HEK293T (cell line): ENCODE data around the gene PSMA5.

Source experiments
- CTCF ChIA-PET: fragments of 350-600 bp; formaldehyde crosslinking; extraction: SDS; loops from one replicate; lab custom pipeline; 2021; ENCODE audit warnings: antibody characterized with exemption, inconsistent platforms; lab: Yijun Ruan, JAX
- POLR2A ChIA-PET: fragments of 350-600 bp; formaldehyde crosslinking; extraction: SDS; loops from one replicate; lab custom pipeline; 2020; ENCODE audit warnings: antibody characterized with exemption, inconsistent platforms; lab: Yijun Ruan, JAX
- DNase-seq: peaks from one replicate; pipeline ENCODE4 v3.0.0; 2012; ENCODE audit warnings: mixed read lengths; ENCODE audit errors: extremely low spot score
- ARNT ChIP-seq: fragments of 450-650 bp; IDR thresholded peaks from 2 replicates; pipeline ENCODE4 v1.6.1; 2017; ENCODE audit warnings: mild to moderate bottlenecking
- BHLHE40 ChIP-seq: fragments of 450-650 bp; IDR thresholded peaks from 2 replicates; pipeline ENCODE4 v1.6.1; 2016; ENCODE audit warnings: mild to moderate bottlenecking, moderate library complexity, borderline replicate concordance
- CTBP1 ChIP-seq: fragments of 450-650 bp; IDR thresholded peaks from 2 replicates; pipeline ENCODE4 v1.6.1; 2016; ENCODE audit warnings: borderline replicate concordance
- ELF4 ChIP-seq: fragments of 450-650 bp; IDR thresholded peaks from 2 replicates; pipeline ENCODE4 v1.6.1; 2017; ENCODE audit warnings: antibody characterized with exemption
- FOXA1 ChIP-seq: fragments of 450-650 bp; IDR thresholded peaks from 2 replicates; pipeline ENCODE4 v1.6.1; 2016; ENCODE audit warnings: mild to moderate bottlenecking
- FOXK2 ChIP-seq: fragments of 450-650 bp; IDR thresholded peaks from 2 replicates; pipeline ENCODE4 v1.6.1; 2016; ENCODE audit warnings: mild to moderate bottlenecking
- FOXM1 ChIP-seq: fragments of 450-650 bp; IDR thresholded peaks from 2 replicates; pipeline ENCODE4 v1.6.1; 2017; ENCODE audit warnings: mild to moderate bottlenecking, borderline replicate concordance
- HDGF ChIP-seq: fragments of 450-650 bp; IDR thresholded peaks from 2 replicates; pipeline ENCODE4 v1.6.1; 2017; ENCODE audit warnings: antibody characterized with exemption, borderline replicate concordance
- L3MBTL2 ChIP-seq: fragments of 450-650 bp; conservative IDR thresholded peaks from 2 replicates; pipeline ENCODE4 v1.6.1; 2016; ENCODE audit warnings: mild to moderate bottlenecking
- LEF1 ChIP-seq: fragments of 450-650 bp; IDR thresholded peaks from 2 replicates; pipeline ENCODE4 v1.6.1; 2017; ENCODE audit warnings: mild to moderate bottlenecking, borderline replicate concordance
- NFRKB ChIP-seq: fragments of 450-650 bp; IDR thresholded peaks from 2 replicates; pipeline ENCODE4 v1.6.1; 2016; ENCODE audit warnings: mild to moderate bottlenecking, moderate library complexity
- SP1 ChIP-seq: fragments of 450-650 bp; IDR thresholded peaks from 2 replicates; pipeline ENCODE4 v1.6.1; 2017
- SUZ12 ChIP-seq: fragments of 450-650 bp; IDR thresholded peaks from 2 replicates; pipeline ENCODE4 v1.6.1; 2016; ENCODE audit warnings: mild to moderate bottlenecking
- TARDBP ChIP-seq: fragments of 450-650 bp; IDR thresholded peaks from 2 replicates; pipeline ENCODE4 v1.6.1; 2016
- ZNF384 ChIP-seq: fragments of 450-650 bp; IDR thresholded peaks from 2 replicates; pipeline ENCODE4 v1.6.1; 2016
- TF ChIP-seq, protein P1 (sequence below): fragments of 450-650 bp; IDR thresholded peaks from 2 replicates; pipeline ENCODE4 v1.6.1; 2016

The PSMA5 gene

DNA sequence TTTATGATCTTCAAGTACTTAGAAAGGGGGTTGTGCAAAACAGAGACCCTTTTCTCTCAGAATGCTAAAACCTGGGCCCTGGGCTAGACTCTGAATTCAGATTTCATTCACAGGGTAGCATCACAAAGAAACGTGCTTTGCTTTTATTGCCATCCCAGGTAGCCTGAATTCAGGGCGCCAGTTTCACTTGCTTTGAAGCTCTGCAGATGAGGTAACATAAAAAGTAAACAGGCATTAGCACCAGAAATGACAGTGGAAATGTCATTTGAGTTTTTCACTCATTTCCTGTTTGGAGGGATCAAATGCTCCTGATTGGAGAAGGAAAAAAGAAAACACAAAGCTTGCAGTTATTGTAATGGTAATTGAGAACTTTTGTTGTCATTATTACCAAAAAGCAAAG lies 42.7 kb upstream of the PSMA5 start:
- no peak for DNase-seq
- no peak for TF ChIP-seq ZNF384
- no peak for TF ChIP-seq FOXM1
- TF ChIP-seq, protein P1, sequence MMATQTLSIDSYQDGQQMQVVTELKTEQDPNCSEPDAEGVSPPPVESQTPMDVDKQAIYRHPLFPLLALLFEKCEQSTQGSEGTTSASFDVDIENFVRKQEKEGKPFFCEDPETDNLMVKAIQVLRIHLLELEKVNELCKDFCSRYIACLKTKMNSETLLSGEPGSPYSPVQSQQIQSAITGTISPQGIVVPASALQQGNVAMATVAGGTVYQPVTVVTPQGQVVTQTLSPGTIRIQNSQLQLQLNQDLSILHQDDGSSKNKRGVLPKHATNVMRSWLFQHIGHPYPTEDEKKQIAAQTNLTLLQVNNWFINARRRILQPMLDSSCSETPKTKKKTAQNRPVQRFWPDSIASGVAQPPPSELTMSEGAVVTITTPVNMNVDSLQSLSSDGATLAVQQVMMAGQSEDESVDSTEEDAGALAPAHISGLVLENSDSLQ: no peak
- no peak for TF ChIP-seq ARNT
- no peak for TF ChIP-seq CTBP1
- ChIA-PET POLR2A (interaction anchor here (0.8 to 2.5 kb wide), 3 partner anchors 15 to 295 kb away, joined by 3 to 11 read pairs (median 3); partner anchors contain the start of genes ATXN7L2 and PSMA5), CTCF (interaction anchor here (1.3 kb wide), 1 partner anchor 13 kb away, joined by 3 read pairs; no protein-coding TSS in a partner anchor)

DNA sequence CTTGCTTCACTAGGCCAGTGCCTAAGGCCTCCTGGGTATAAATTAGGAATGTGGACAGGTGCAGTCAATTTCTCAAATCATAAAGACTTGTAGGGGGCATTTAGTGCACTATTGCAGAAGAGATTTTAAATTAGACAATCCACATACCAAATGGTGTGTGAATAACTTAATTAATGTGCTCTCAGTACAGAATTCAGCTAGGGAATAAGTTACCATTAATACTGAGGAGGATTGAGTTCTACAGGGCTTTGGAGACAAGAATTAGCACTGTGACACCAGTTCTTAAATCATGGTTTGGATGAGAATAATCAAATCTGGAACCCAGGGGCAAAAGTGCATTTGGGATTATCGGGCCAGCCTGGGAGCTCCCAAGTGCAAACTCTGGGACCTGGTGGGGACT lies 41.8 kb upstream of the PSMA5 start:
- TF ChIP-seq NFRKB: no peak
- no peak for TF ChIP-seq FOXM1
- TF ChIP-seq BHLHE40: no peak
- no peak for TF ChIP-seq FOXK2
- no peak for TF ChIP-seq TARDBP
- TF ChIP-seq FOXA1: no peak
- TF ChIP-seq, protein P1: no peak
- TF ChIP-seq SUZ12: no peak
- no peak for TF ChIP-seq ZNF384
- no peak for TF ChIP-seq L3MBTL2
- TF ChIP-seq CTBP1: no peak
- ChIA-PET POLR2A (interaction anchor here (1.0 to 2.5 kb wide), 2 partner anchors 15 to 295 kb away, joined by 3 to 11 read pairs; partner anchors contain the start of gene ATXN7L2), CTCF (no interaction called here)
- no peak for DNase-seq

DNA sequence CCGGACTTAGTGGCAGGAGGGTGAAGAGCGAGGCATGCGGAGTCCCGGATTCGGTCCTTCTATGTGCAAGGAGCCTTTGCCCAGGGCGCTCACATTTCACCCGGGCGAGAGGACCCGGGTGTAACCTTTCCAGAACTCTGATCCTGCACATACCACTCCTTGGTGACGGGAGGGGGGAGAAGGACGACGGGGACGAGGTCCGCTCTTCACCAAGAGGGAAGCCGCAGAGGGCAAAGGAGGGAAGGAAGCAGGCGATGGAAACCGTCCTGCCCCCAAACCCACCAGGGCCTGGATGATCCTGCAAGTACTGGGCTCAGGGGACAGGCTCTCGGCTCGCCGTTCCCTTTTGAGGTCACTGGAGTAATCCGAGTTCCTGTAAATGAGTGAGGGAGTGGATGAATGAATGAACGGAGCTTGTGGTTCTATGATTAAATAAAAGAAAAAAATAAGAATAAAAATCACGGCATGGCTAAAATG lies 41.1 kb upstream of the PSMA5 start:
- CTCF ChIA-PET: no interaction called here
- peak; percentile 14 for DNase-seq
- TF ChIP-seq CTBP1: no peak
- no peak for TF ChIP-seq BHLHE40
- no peak for TF ChIP-seq FOXK2
- TF ChIP-seq TARDBP: no peak
- TF ChIP-seq FOXA1: no peak
- no peak for TF ChIP-seq ARNT
- TF ChIP-seq ELF4: no peak
- no peak for TF ChIP-seq L3MBTL2
- TF ChIP-seq, protein P1: no peak
- POLR2A ChIA-PET: no interaction called here

DNA sequence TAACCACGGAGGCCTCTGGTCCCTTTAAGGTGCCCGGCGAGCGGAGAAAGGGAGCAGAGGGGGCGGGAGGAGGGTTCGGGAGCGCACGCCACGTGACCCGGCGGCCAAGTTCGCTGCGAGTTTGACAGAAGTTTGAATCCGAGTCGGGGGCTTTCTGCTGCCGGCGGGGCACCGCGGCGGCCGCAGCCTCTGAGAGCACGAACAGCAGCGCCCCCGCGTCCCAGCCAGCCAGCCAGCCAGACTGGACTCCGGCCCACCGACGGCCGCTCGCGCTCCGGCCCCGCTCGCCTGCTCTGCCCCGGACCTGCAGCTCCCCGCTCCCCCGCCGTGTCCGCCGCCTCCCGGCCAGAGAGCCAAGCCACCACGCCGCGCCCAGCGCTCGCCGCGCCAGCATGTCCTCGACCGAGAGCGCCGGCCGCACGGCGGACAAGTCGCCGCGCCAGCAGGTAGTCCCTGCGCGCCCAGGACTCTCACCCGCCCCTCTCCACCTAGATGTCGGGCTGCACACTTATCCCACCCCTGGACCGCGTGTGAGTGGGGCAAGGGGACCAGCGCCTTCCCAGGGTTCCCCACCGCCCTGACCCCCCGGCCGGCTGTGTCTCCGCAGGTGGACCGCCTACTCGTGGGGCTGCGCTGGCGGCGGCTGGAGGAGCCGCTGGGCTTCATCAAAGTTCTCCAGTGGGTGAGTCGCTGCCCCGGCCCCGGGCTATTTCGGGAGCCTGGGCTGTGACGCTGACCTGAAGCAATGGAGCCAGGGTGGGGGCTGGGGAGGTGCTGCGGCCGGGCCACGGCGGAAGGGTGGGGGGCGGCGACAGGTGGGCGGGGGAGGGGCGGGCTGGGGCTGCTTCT lies 40.4 kb upstream of the PSMA5 start, which contains the start of gene SYPL2:
Gene SYPL2, plus strand, starts transcription at position 95 of the 849 bp plus-strand sequence. Its CDS starts 298 bp downstream, at position 393.
- TF ChIP-seq LEF1 (peak; percentile 63; the same call in 1 of the 2 replicates), CTBP1 (no peak)
- ChIA-PET CTCF (interaction anchor here (0.5 to 0.6 kb wide), 2 partner anchors 277 to 581 kb away, joined by 3 read pairs; no protein-coding TSS in a partner anchor), POLR2A (no interaction called here)
- DNase-seq: peak; percentile 82

DNA sequence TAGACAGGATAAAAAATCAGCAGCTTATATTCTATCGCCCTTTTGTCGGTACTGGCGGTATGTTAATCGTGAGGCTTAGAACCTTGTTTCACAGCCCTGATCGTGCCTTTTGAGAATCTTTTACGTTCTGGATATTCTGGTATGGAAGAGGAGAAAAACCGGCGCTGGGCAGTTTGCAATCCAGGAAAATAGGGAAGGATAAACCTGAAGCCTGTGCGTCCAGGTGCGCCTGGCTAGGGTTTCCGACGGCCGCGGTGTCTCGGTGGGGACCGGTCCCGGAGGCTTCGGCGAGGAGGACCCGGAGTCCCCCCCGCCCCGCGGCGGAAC lies 39.8 kb upstream of the PSMA5 start:
- ChIA-PET POLR2A (no interaction called here), CTCF (interaction anchor here (0.5 to 1.4 kb wide), 3 partner anchors 25 to 581 kb away, joined by 3 to 4 read pairs (median 3); no protein-coding TSS in a partner anchor)
- TF ChIP-seq BHLHE40 (no peak), L3MBTL2 (peak; percentile 33; the same call in 1 of the 2 replicates)
- no peak for DNase-seq

DNA sequence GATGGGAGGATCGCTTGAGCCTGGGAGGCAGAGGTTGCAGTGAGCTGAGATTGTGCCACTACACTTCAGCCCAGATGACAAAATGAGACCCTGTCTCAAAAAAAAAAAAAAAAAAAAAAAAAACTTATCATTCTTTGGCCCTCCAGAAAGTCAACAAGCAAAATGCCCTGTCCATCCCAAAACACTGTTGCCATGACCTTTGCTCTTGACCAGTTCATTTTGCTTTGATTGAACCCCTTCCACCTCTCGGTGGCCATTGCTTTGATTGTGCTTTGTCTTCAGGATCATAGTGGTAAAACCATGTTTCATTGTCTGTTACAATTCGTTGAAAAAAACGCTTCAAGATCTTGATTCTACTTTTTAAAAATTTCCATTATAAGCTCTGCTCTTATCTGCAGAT lies 31.6 kb upstream of the PSMA5 start:
- CTCF ChIA-PET: no interaction called here

More for the DNA sequence above, 31.6 kb upstream of the PSMA5 start:
- TF ChIP-seq TARDBP (no peak), ARNT (no peak), HDGF (no peak), CTBP1 (no peak), FOXM1 (no peak), L3MBTL2 (no peak), FOXA1 (no peak), FOXK2 (no peak), NFRKB (no peak), SUZ12 (no peak), SP1 (no peak)
- TF ChIP-seq, protein P1: no peak
- DNase-seq: no peak
- POLR2A ChIA-PET: no interaction called here
